A549 (cell line): Measurements from ENCODE around the gene HRG. TPM values are rescaled to one million over a fixed set of nuclear protein-coding genes. Genes with fewer than 3 reads are reported as not detected.
"Not testable (repeated sequence)": the region's sequence is repeated elsewhere in the genome, so short reads cannot be mapped to it uniquely, and the experiment has no call there.

ENCODE experiments used
- ATAC-seq, 2 experiments: fragments of 200-7000 bp in 1 of 2; fragments of >200 bp in 1 of 2; cut with Nextera tagmentation in 1 of 2; cut with Tn5 transposase in 1 of 2; 3 replicates each; pipeline versions ENCODE4 v1.8.0 to v1.9.1; 2018 to 2020; ENCODE audit warnings: mild to moderate bottlenecking in 1 of 2, moderate library complexity in 1 of 2
- CTCF ChIA-PET: fragments of 300-600 bp; sonication (Branson Sonifier 250); formaldehyde crosslinking; extraction: SDS; loops from one replicate; lab custom pipeline; 2021; ENCODE audit warnings: antibody characterized with exemption, inconsistent platforms; lab: Yijun Ruan, JAX
- POLR2A ChIA-PET: fragments of 350-600 bp; formaldehyde crosslinking; extraction: SDS; loops from one replicate; lab custom pipeline; 2021; ENCODE audit warnings: antibody characterized with exemption, inconsistent platforms; lab: Yijun Ruan, JAX
- DNase-seq, 2 experiments: peaks; one replicate each; pipeline versions ENCODE4 v3.0.0 to v3.0.0-alpha.2; 2011 to 2016; ENCODE audit warnings: low read depth in 1 of 2, low spot score in 1 of 2
- FAIRE-seq: peaks from 2 replicates; lab custom pipeline; 2011; peaks lifted over from hg19 to GRCh38; lab: Jason Lieb, UNC
- H3K27ac ChIP-seq, 2 experiments: fragments of >200 bp; sonication (Bioruptor Twin); formaldehyde crosslinking; 3 replicates each; pipeline ENCODE4 v1.5.1; 2016 to 2017
- H3K4me1 ChIP-seq: fragments of >200 bp; sonication (Bioruptor Twin); formaldehyde crosslinking; 3 replicates; pipeline ENCODE4 v1.6.1; 2016
- H3K4me2 ChIP-seq: fragments of >200 bp; sonication (Bioruptor Twin); formaldehyde crosslinking; 3 replicates; pipeline ENCODE4 v1.6.1; 2016
- H3K4me3 ChIP-seq: fragments of >200 bp; sonication (Bioruptor Twin); formaldehyde crosslinking; 3 replicates; pipeline ENCODE4 v1.5.1; 2016
- H3K9me3 ChIP-seq: fragments of >200 bp; sonication (Bioruptor Twin); formaldehyde crosslinking; 3 replicates; pipeline ENCODE4 v1.6.1; 2016
- BCL3 ChIP-seq: fragments of >200 bp; sonication (Bioruptor Twin); formaldehyde crosslinking; IDR thresholded peaks from 3 replicates; pipeline ENCODE4 v1.6.1; 2016
- CBX2 ChIP-seq: fragments of 200-600 bp; sonication (generic); IDR thresholded peaks from 2 replicates; pipeline ENCODE4 v1.6.1; 2016; ENCODE audit warnings: low read depth, mild to moderate bottlenecking, borderline replicate concordance
- CEBPB ChIP-seq, 2 experiments: fragments of >200 bp in 1 of 2; sonication (Bioruptor Twin) in 1 of 2; formaldehyde crosslinking in 1 of 2; IDR thresholded peaks; 2 replicates each; pipeline ENCODE4 v1.6.1; 2012 to 2016
- EHF ChIP-seq: fragments of 250-450 bp; sonication (Bioruptor Pico); IDR thresholded peaks from 2 replicates; pipeline ENCODE4 v1.5.0; 2020; ENCODE audit warnings: mild to moderate bottlenecking
- EP300 ChIP-seq, 2 experiments: fragments of >200 bp; sonication (Bioruptor Twin); formaldehyde crosslinking; IDR thresholded peaks; 2 replicates in 1 of 2; 3 replicates in 1 of 2; pipeline ENCODE4 v1.6.1; 2016 to 2017
- FOSB ChIP-seq: fragments of 250-450 bp; sonication (Bioruptor Pico); IDR thresholded peaks from 2 replicates; pipeline ENCODE4 v1.5.0; 2020; ENCODE audit warnings: mild to moderate bottlenecking, moderate library complexity
- FOSL2 ChIP-seq, 2 experiments: fragments of 450-650 bp in 1 of 2; fragments of >200 bp in 1 of 2; sonication (Bioruptor Twin) in 1 of 2; formaldehyde crosslinking; IDR thresholded peaks; 2 replicates each; pipeline versions ENCODE4 v1.5.0 to v1.6.1; 2016 to 2020; ENCODE audit warnings: mild to moderate bottlenecking in 1 of 2, moderate library complexity in 1 of 2
- HMGXB4 ChIP-seq: fragments of 250-450 bp; sonication (Bioruptor Pico); IDR thresholded peaks from 2 replicates; pipeline ENCODE4 v1.5.0; 2021; ENCODE audit warnings: mild to moderate bottlenecking, moderate library complexity, borderline replicate concordance
- JUNB ChIP-seq: fragments of >200 bp; sonication (Bioruptor Twin); formaldehyde crosslinking; IDR thresholded peaks from 2 replicates; pipeline ENCODE4 v1.6.1; 2016
- MAFK ChIP-seq: fragments of 450-650 bp; IDR thresholded peaks from 2 replicates; pipeline ENCODE4 v1.6.1; 2014; ENCODE audit not compliant: partially characterized antibody
- MYC ChIP-seq: IDR thresholded peaks from 2 replicates; pipeline ENCODE4 v1.6.1; 2012; ENCODE audit warnings: mild to moderate bottlenecking, inconsistent platforms, low read length, improper control_type of control experiment, borderline replicate concordance
- NFE2L2 ChIP-seq: fragments of 150-350 bp; conservative IDR thresholded peaks from 2 replicates; pipeline ENCODE4 v1.6.1; 2014; ENCODE audit warnings: low read length
- NR3C1 ChIP-seq: fragments of >200 bp; sonication (Bioruptor Twin); formaldehyde crosslinking; IDR thresholded peaks from 3 replicates; pipeline ENCODE4 v1.6.1; 2017
- PHF8 ChIP-seq: fragments of 200-600 bp; sonication (generic); IDR thresholded peaks from 2 replicates; pipeline ENCODE4 v1.6.1; 2016; ENCODE audit warnings: low read depth, mild to moderate bottlenecking, antibody characterized with exemption, moderate library complexity, borderline replicate concordance
- POLR2A ChIP-seq: IDR thresholded peaks from 2 replicates; pipeline ENCODE4 v1.6.1; 2012; ENCODE audit warnings: mild to moderate bottlenecking, low read length
- RCOR1 ChIP-seq: fragments of 150-350 bp; IDR thresholded peaks from 2 replicates; pipeline ENCODE4 v1.6.1; 2014; ENCODE audit warnings: antibody characterized with exemption, low read length, low read depth
- REST ChIP-seq: fragments of 200-600 bp; sonication (generic); IDR thresholded peaks from 2 replicates; pipeline ENCODE4 v1.6.1; 2016; ENCODE audit warnings: antibody characterized with exemption, mild to moderate bottlenecking, moderate library complexity
- ZFP36 ChIP-seq: fragments of 450-650 bp; IDR thresholded peaks from 2 replicates; pipeline ENCODE4 v1.6.1; 2014; ENCODE audit warnings: borderline replicate concordance; ENCODE audit not compliant: partially characterized antibody
- WGBS: methylation state at CpG from one replicate; pipeline ENCODE4 v1.1.6; 2017; ENCODE audit errors: missing lambda C conversion rate; 5-methylcytosine and 5-hydroxymethylcytosine counted together
- polyA plus RNA-seq, 4 experiments: library from polyadenylated mRNA; depleted of rRNA in 3 of 4; stranded (reverse); fragments of >200 nt; fragmentation: RNase III in 1 of 4; extraction: RNeasy Plus Mini Kit Qiagen cat#74134 plus additional on column Dnase treatment in 1 of 4; gene quantifications; 2 replicates in 3 of 4; 3 replicates in 1 of 4; pipeline ENCODE4 v1.2.3, GENCODE V29; 2011 to 2017

HRG gene
- polyA plus RNA-seq, 2 of the 4 experiments (the other 2 are of a cell fraction): not detected

GRCh38 chr3:186680869-186681268 is 15.1 kb downstream of the HRG start:
- ChIA-PET POLR2A (no interaction called here), CTCF (no interaction called here)
- Histone ChIP-seq H3K9me3 (no peaks in the 10 kb centered on the region), H3K27ac (no peak overlapping the region), H3K4me3 (no peak overlapping the region), H3K4me1 (no peaks in the 10 kb centered on the region), H3K4me2 (no peak overlapping the region)
- ATAC-seq (no peak), FAIRE-seq (no peak), DNase-seq (no peak)
- TF ChIP-seq EHF (CRISPR knock-in tag): no peak
- 67% methylated on average over 1 of the region's 1 CpG for WGBS

- Histone ChIP-seq H3K4me1 (no peaks in the 10 kb centered on the region), H3K27ac (no peak overlapping the region), H3K9me3 (no peaks in the 10 kb centered on the region), H3K4me2 (no peak overlapping the region), H3K4me3 (no peak overlapping the region)
- TF ChIP-seq CBX2: no peak
- TF ChIP-seq HMGXB4 (CRISPR knock-in tag): no peak
- no peak for TF ChIP-seq CEBPB (IDR thresholded peaks at IDR 0.05)
- no peak for TF ChIP-seq NFE2L2
- TF ChIP-seq ZFP36: no peak
- no peak for TF ChIP-seq EP300 (IDR thresholded peaks at IDR 0.05)
- TF ChIP-seq POLR2A: no peak
- no peak for TF ChIP-seq MAFK
- no peak for ATAC-seq
- WGBS: 33% methylated on average over 3 of the region's 3 CpGs
- ChIA-PET POLR2A (no interaction called here), CTCF (no interaction called here)
- no peak for DNase-seq
- FAIRE-seq: no peak
Observed at GRCh38 chr3:186682812-186683211, 17.0 kb downstream of the HRG start.

- Histone ChIP-seq H3K4me2 (no peak overlapping the region), H3K4me1 (no peaks in the 10 kb centered on the region), H3K27ac (no peak overlapping the region), H3K9me3 (no peaks in the 10 kb centered on the region), H3K4me3 (no peak overlapping the region)
- no peak for FAIRE-seq
- ChIA-PET POLR2A (no interaction called here), CTCF (no interaction called here)
- TF ChIP-seq BCL3 (no peak), NR3C1 (no peak), RCOR1 (no peak), MYC (no peak), REST (no peak), PHF8 (no peak), FOSB (CRISPR knock-in tag) (no peak), JUNB (no peak), FOSL2 (IDR thresholded peaks at IDR 0.05) (no peak), FOSL2 (CRISPR knock-in tag; IDR thresholded peaks at IDR 0.05) (no peak)
- WGBS: 22% methylated on average over 2 of the region's 3 CpGs
- ATAC-seq: no peak
- DNase-seq: no peak
Observed at GRCh38 chr3:186683979-186684378, 18.2 kb downstream of the HRG start.

GRCh38 chr3:186686475-186686874 is 20.7 kb downstream of the HRG start:
- H3K27ac ChIP-seq, H3K9me3 ChIP-seq, FAIRE-seq, H3K4me1 ChIP-seq, DNase-seq, POLR2A ChIA-PET, H3K4me2 ChIP-seq, H3K4me3 ChIP-seq, ATAC-seq: not testable (repeated sequence)
- CTCF ChIA-PET: interaction anchor here (0.6 kb wide), 1 partner anchor 34 kb away, joined by 3 read pairs; no protein-coding TSS in a partner anchor
- 81% methylated on average over 2 of the region's 2 CpGs for WGBS
